Stimulated activated CD8-positive, alpha-beta memory T cell treated with anti-CD3 and anti-CD28 coated beads, Interleukin-7, amount 100 ng/mL, for 1 hour (primary cell): ENCODE measurements around the gene LIF.
"Not testable (repeated sequence)": the region's sequence is repeated elsewhere in the genome, so short reads cannot be mapped to it uniquely, and the experiment has no call there.

Experiments used
- DNase-seq, 2 donors: peaks; one replicate each; pipeline ENCODE4 v3.0.0-alpha.2; 2020; ENCODE audit warnings: low read depth in 2 of 2

The LIF gene

GRCh38 chr22:30208631-30209603 lies 37.6 kb downstream of the LIF start:
- DNase-seq = no peak

GRCh38 chr22:30206944-30207343 lies 39.6 kb downstream of the LIF start:
- no peak for DNase-seq

- no peak for DNase-seq
These were observed 41.1 kb downstream of the LIF start for GRCh38 chr22:30205281-30206115.

GRCh38 chr22:30204742-30205111 lies 41.8 kb downstream of the LIF start:
- no peak for DNase-seq

GRCh38 chr22:30204015-30204741 lies 42.4 kb downstream of the LIF start:
- no peak for DNase-seq

GRCh38 chr22:30202531-30203006 lies 44.0 kb downstream of the LIF start:
- DNase-seq = no peak

- no peak for DNase-seq
These were observed 44.6 kb downstream of the LIF start for GRCh38 chr22:30201945-30202344.

GRCh38 chr22:30200905-30201304 lies 45.7 kb downstream of the LIF start:
- not testable (repeated sequence) for DNase-seq

- DNase-seq = no peak
These were observed 47.6 kb downstream of the LIF start for GRCh38 chr22:30198921-30199320.

- no peak for DNase-seq
These were observed 48.3 kb downstream of the LIF start for GRCh38 chr22:30198152-30198825.

GRCh38 chr22:30197389-30197788 lies 49.2 kb downstream of the LIF start:
- no peak for DNase-seq

- no peak for DNase-seq
These were observed 49.7 kb downstream of the LIF start for GRCh38 chr22:30196880-30197336.

- DNase-seq = peak; percentile 13 to 26
These were observed 50.2 kb downstream of the LIF start for GRCh38 chr22:30196141-30196879.

GRCh38 chr22:30195245-30196140 lies 51.1 kb downstream of the LIF start:
- no peak for DNase-seq

- DNase-seq = no peak
These were observed 53.4 kb downstream of the LIF start for GRCh38 chr22:30193031-30193775.

- no peak for DNase-seq
These were observed 54.1 kb downstream of the LIF start for GRCh38 chr22:30192427-30192826.

GRCh38 chr22:30191040-30191701 lies 55.4 kb downstream of the LIF start:
- no peak for DNase-seq

- no peak for DNase-seq
These were observed 56.0 kb downstream of the LIF start for GRCh38 chr22:30190574-30190973.
